Midbrain (tissue), 1 donor: Measurements from ENCODE around the gene GMPPB.
"Not testable (repeated sequence)": the region's sequence is repeated elsewhere in the genome, so short reads cannot be mapped to it uniquely, and the experiment has no call there.

Source experiments
- DNase-seq: peaks from one replicate; lab custom pipeline; 2025; lab: John Stamatoyannopoulos, UW

Gene GMPPB

DNA sequence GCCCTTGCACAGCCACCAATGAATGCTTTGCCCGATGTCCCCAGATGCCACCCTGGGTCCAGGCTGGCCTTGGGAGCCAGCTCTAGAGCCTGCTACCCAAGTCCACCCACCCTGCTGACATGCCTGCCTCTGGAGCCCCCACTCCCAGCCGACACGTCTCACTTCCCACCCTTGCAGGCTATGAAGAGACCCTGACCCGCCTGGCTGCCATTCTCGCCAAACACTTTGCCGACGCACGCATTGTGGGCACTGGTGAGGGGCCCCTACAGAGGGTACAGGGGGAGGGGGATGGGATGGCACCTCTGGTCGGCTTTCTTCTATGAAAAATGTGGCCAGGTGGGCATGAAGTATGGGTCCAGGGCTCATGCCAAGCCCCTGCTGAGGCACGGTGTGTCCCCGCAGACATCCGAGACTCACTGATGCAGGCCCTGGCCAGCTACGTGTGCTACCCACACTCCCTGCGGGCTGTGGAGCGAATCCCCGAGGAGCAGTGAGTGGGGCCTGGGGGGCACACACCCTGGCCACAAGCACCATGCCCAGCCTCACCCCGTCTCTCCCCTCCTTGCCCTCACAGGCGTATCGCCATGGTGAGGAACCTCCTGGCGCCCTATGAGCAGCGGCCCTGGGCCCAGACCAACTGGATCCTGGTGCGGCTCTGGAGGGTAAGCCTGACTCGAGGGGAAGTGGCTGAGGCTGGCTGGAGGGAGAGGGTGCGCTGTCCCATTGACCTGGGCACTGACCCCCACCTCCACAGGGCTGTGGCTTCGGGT is 10.2 kb downstream of the GMPPB start:
- no peak for DNase-seq

DNA sequence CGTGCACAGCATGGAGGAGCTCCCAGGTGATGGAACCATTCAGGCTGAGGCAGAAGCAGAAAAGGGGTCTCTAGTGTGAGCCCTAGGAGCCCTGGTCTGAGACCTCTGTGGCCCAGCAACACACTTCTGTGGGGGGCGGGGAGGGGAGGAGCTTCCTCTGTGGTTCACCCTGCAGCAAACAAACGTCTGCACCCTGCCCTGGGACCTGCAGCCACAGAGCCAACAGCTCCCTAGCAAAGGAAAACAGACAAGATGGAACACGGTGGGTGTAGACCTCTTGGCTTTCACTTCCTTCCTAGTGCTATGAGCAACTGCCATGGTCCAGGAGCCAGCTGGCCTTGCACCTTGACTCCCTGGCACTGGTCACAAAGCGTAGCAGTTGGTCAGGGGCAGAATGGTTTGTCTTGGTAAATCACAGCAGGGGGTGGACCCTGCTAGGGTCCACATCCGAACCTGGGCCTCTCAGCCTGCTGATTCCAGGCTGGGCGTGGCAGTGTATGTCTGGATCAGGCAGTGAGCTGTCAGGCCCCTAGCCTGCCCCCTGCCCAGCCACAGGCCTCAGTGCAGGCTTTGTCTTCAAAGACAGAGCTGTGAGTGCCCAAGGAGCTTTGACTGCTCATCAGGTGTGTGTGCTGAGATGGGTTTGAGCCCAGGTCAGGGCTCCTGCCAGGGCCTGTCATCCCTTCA is 11.0 kb downstream of the GMPPB start:
- DNase-seq = no peak

DNA sequence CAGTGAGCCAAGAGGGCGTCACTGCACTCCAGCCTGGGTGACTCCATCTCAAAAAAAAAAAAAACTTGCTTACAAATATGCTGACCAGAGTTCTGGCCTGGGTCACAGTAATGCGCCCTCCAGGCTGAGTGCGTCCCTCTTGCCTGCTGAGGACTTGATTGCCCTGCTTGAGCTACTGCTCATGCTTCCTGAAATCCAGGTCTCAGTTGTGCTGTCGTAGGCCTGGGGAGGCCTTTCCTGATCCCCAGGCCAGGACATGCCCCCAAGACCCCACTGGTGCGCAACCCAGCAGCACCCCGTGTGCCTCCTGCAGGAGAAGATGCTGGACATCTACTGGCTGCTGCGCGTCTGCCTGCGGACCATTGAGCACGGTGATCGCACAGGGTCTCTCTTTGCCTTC is 11.6 kb downstream of the GMPPB start:
- DNase-seq = no peak

DNA sequence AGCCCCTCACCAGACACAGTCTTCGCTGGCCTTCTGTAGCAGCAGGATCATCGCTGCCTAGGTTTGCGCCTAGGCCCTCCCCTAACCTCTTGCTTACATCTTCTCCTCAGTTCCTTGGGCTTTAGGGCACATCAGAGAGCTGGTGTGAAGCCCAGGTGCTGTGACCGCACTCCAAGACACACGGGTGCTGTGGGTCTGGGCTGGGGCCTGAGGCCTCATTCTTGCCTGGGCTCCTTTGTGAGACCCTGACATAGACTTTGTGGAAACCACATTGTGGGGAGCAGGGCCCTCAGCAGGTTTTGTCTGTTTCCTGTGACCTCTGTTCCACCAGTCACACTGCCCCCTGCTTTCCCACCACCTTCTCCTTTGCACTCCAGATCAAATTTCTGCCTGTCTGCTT is 12.3 kb downstream of the GMPPB start:
- DNase-seq = no peak

DNA sequence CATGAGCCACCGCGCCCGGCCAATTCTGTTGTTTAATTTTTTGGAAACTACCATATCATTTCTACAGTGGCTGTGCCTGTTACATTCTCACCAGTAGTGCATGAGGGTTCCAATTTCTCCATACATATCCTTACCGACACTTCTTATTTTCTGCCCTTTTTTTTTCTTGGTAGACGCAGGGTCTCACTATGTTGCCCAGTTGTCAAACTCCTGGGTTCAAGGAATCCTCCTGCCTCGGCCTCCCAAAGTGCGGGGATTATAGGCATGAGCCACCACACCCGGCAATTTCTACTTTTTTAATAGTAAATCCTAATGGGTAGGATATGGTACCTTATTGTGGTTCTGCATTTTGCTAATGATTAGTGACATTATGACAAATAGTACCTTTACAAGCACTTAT is 13.9 kb downstream of the GMPPB start:
- DNase-seq = no peak

DNA sequence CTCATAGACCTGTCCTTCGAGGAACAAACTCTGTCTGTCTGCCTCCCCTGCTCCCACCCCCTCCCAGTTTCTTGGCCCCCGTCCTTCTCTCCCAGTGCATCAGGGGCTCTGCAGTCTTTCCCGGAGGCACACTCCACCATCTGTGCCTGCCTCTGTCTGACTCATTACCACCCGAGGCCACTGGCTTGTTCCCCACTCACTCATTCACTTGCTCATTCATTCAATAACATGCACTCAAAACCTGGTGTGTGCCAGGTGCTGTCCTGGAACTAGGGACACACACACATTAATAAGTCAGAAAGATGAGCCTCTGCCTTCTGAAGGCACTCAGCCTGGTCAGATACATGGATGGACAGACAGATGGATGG is 16.7 kb downstream of the GMPPB start:
- no peak for DNase-seq

DNA sequence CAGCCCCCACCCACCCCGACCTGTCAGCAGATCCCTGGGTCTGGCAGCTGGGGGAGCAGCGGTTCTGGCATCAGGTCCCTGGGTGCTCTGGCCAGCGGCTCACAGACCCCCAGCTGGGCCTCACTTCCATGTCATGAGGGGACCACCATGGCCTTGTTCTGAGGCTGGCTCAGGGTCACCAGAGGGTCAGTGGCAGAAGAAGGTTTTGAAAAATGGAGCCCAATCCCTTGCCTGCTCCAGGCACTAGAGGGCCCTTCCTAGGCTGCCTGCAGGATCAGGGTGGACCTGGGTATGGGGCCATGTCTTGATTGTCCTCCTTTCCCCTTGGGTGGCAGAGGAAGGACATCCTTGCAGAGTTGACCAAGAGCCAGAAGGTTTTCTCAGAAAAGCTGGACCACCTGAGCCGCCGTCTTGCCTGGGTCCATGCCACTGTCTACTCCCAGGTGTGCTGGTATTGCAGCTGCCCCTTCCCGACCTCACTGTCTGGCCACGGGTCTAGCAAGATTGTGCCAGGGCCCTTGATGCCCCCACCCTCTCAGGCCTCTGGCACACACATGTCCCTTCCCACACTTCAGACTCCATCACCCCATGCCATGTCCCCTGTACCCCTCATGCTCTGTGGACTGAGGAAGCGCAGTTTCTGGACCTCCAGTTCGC is 17.2 kb downstream of the GMPPB start:
- no peak for DNase-seq

DNA sequence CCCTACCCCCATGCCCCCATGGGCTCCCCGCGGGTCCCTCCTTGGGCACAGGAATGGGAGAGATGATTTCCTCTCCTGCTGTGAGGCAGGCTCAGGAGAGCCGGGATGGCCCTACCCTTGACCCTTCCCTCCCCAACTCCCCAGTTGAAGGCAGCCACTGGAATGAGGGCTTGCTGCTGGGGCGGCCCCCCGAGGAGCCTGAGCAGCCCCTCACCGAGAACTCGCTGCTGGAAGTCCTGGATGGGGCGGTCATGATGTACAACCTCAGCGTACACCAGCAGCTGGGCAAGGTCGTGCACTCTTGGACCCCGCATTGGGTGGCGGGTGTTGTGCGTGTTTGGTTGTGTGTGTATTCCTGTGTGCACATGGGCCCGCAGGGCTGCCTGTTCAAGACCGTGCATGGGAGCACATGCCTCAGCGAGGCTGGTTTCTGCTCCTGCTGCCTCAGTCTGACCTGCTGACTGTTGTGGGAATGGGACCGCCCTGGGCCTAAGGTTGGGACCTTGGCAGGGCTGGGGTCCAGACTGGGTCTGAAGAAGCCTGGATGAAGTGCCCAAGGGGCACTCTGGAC is 18.3 kb downstream of the GMPPB start:
- DNase-seq = no peak

DNA sequence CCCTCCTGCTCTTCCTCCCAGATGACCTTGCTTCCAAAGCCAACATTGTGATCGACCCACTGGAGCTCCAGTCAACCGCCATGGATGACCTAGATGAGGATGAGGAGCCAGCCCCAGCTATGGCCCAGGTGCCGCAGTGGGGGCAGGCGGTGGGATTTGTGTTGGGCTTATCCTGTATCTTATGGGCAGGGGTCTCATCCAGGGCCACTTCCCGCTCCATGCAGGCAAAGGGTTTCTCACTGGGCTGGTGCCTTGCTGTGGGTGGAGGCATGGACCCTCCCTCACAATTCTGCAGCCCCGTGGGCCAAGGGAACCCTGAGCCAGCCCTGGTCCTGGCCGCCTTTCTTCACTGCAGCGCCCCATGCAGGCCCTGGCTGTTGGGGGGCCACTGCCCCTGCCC is 19.1 kb downstream of the GMPPB start:
- DNase-seq = no peak

DNA sequence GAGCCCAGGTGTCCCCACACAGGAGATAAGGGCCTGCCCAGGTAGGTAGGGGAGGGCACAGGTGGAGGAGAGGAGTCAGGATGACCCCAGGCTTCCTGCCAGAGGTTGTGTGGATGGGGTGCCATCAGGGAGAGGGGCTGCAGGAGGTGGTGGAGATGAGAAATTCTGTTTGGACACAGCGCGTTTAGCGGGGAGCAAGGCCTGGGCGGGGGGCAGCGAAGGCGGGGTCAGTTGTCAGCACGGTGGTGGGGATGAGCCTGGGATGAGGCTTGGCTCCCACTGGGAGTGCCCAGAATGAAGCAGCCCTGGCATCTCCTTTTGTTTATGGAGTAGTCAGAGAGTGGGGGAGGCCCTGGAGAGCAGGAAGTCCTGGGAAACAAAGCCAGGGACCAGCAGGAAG is 19.8 kb downstream of the GMPPB start:
- DNase-seq = no peak

DNA sequence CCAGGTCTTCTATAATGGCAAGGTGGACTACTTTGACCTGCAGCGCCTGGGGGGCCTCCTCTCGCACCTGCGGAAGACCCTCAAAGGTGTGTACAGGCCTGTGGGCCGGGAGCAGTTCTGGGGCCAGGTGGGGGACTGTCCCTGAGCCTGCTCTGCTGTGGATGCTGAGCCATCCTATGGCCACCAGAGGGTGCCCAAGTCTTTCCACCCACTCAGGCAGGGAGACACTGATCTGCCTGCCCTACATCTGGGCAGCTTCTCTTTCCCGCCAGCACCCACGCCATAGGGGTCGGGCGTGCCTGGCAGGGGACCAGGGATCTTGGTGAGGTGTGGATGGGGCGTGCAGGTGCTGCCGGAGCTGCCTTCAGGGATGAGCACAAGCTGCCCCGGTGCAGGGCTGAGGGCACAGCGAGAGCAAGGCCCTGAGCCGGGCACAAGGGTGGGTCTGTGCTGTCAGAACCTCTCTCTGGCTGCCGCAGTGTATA is 20.3 kb downstream of the GMPPB start:
- DNase-seq = peak; percentile 30

DNA sequence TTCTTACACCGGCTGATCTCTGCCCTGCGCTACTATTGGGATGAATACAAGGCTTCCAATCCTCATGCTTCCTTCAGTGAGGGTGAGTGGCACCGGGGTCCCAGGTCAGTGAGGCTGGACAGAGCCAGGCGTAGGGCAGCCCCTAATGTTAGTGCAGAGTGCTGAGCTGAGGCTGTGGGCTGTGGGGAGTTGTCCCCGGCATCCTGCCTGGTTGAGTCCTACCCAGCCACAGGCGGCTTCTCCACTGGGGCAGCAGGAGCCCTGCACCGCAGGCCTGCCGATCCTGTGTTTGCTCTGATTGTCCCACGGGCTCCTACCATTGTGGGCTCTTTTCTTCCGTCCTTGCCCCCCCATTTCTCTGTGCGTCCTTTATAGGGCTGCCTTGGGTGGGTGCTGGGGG is 21.1 kb downstream of the GMPPB start:
- no peak for DNase-seq

DNA sequence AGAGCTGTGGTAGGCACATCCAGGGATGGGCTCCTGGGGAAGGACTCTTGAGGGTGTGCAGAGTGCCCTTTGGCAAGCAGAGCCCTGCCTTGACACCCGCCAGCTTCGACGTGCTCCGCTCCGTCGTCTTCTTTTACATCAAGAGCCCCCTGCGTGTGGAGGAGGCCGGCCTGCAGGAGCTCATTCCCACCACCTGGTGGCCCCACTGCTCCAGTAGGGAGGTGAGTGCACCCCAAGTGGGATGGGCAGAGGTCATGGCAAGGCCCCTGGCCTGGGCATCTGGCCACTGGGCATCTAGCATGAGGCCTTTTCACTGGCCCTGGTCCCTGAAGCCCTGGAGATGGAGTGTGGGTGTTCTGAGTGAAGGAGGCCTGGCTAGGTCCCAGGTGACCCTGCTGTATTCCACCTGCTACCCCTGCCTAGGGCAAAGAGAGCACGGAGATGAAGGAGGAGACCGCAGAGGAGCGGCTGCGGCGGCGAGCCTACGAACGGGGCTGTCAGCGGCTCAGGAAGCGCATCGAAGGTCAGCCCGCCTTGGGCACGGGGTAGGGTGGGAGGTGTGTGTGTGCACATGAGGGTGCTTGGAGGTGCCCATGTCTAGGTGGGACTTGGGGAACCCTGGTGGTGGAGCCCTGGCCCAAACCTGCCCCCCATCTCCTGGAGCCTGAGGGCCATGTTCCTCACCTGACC is 22.2 kb downstream of the GMPPB start:
- no peak for DNase-seq

DNA sequence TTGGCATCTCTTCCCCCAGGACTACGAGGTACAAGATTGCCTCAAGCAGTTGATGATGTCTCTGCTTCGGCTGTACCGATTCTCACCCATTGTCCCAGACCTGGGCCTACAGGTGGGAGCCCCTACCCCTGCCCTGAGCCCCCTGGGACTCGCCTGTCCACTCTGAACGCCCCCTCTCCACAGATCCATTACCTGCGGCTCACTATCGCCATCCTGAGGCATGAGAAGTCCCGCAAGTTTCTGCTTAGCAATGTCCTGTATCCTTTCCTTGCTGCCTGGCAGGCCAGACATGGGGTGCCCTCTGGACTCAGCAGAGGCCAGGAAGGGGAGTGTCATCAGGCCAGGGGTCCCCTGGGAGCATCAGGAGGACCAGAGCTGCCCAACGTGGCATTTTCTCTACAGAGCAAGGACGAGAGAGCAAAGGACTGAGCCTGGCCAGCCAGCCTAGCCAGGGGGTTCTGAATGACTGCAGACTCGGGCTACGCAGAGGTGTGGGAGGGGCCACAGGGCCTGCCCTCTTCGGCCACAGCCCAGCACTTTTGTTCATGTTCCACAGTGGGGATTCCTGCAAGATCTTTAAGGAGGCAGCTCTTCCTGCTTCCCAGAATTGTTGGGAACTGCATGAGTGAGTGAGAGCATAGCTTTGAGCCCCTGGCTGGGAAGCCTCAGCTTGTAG is 23.2 kb downstream of the GMPPB start:
- no peak for DNase-seq

DNA sequence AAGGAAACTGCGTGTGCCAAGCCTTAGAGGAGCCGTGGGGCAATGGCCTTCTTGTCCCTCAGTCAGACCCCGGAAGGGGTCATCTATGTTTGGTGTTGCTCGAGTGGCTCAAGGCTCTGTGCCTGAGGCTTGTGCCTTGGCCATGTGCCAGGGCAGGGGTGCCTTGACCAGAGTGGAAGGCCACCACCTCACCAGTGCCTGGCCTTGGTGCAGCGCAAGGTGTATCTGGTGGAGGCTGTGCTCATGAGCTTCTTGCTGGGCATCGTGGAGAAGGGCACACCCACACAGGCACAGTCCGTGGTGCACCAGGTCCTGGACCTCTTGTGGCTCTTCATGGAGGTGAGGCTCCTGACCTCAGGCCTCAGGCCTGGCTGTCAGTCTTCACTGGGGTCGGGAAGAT is 23.7 kb downstream of the GMPPB start:
- no peak for DNase-seq

DNA sequence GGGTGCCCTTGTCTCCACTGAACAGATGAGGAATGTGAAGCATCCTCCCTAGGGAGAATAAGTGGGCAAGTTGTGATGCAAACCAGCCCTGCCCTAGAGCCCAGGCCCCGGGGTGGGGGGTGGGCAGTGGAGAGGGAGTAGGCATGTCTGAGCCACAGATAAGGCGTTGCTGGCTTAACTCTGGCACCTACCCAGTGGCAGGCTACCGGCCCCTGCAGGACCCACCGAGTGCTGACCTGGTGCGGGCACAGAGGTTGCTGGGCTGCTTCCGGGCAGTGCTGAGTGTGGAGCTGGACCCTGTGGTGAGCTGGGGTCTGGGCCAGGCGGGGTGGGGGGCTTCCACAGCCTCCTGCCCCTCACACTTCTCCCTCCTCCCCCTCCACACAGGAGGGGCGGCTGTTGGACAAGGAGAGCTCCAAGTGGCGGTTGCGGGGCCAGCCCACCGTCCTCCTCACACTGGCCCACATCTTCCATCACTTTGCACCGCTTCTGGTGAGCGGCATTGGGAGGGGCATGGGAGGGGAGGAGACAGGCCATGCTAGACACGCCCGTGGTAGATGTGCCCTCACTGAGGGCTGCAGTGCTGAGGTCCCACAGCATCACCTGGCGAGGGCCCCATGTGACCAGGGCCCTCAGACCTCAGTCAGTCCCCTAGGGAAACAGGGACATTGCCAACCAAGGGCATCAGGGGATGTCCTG is 24.3 kb downstream of the GMPPB start:
- no peak for DNase-seq

DNA sequence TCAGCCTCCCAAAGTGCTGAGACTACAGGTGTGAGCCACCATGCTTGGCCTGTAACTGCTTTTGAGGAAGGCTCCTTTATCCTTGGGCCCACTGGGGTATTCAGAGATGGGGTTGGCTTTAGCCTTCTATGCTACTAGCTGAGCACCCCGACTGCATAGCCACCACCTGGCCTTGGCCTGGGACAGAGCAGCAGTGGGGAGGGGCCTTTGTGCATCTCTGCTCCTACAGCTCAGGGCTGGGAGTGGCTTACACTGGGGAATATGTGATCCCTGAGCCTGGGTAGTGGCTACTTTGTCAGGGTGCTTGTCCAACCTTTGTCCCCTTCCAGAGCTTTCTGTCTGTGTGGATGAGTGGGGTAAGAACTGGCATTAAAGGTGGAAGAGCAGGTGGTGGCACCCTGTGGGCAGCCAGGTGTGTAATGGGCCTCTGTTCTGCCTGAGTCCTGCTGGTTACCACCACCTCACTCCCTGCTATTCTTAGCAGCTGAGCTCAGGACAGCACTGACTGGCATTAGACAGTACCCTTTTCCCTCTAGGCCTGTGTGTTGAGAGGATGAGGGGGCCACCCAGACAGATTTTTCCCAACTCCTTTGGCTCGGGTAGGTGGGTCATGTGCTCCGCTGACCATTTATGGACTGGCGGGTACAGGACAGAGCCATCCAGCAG is 28.3 kb downstream of the GMPPB start:
- DNase-seq = not testable (repeated sequence)

DNA sequence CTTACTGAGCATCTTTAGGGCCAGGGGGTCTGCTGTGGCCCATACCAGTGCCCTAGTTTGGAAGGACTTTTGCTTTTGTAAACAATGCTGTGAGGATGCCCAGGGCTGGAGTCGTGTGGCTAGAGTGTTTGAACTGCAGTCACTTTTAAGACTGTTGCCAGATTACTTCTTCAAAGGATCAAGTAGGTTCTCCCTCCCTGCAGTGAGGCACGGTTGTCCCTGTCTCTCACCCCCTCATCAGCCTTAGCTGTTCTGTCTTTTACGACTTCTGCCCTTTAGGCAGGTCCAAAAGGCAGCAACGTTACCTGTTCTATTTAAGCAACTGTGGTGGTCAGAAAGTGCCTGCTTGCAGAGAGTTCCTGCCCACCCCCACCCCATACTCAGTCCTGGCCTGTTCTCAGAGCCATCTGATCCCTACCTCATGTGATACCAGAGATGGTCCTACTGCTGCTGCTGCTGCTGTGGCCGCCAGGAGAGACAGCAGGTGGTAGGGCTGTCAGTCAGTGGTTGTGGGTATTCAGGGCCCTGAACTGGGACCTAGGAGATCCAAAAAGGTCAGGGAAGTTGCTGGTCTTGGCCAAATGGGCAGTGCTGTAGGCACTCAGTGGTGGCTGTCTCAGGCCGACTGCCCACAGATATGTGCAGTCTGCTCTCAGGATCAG is 29.2 kb downstream of the GMPPB start:
- DNase-seq = not testable (repeated sequence)

DNA sequence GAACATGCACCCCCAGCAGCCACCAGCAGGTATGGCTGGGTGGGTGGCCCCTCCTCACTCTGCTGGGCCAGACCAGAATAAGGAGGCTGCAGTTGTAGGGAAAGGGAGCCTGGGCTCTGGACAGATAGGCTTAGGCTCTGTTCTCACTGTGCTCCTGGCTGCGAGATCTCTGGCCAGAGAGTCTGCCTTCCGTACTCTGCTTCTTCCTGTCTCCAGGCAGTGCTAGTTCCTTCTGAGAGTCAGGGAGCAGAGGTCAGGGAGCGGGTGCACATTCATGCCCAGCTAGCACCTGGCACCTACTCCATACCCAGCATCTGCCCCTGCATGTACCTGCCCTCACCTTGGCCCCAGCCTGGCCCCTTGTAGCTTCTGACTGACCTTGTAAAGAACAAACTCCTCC is 32.3 kb downstream of the GMPPB start:
- DNase-seq = not testable (repeated sequence)

DNA sequence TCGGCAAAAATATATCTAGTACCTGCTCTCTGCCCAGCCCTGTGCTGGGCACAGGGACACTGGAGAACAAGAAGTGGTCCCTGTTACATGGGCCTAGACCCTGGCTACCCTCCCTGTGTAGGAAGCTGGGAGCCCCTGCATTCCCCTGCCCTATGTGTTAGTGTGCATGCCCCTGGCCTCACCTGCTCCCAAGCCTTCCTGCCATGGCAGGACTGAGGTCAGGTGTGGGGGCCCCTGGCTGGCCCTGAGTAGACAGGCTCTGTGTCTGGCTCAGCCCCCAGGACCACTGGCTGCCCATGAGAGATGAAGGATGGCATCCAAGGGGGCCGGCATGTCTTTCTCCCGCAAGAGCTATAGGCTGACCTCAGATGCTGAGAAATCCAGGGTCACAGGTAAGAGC is 32.9 kb downstream of the GMPPB start:
- DNase-seq = not testable (repeated sequence)
